ENCODE measurements around the gene SERPINB6. TPM values are rescaled to one million over a fixed set of nuclear protein-coding genes. Genes with fewer than 3 reads are reported as not detected.

SERPINB6 gene
- total and polyA plus RNA-seq, 9 of the 15 experiments (the other 6 are each of a cell fraction or from before 2014, with no cell fraction given), result 86.6 to 211 (median 143) TPM

GRCh38 chr6:2970753-2971419, 481 bp downstream of the SERPINB6 start (continued):
- TF ChIP-seq MGA (IDR thresholded peaks at IDR 0.05) (peak; percentile 57), EP400 (IDR thresholded peaks at IDR 0.05) (no peak), ZNF445 (CRISPR knock-in tag; IDR thresholded peaks at IDR 0.05; ENCODE audit: low read depth) (no peak), ZNF324 (CRISPR knock-in tag; IDR thresholded peaks at IDR 0.05) (no peak), ZNF584 (CRISPR knock-in tag; IDR thresholded peaks at IDR 0.05; ENCODE audit: low read depth) (no peak), NCOA6 (IDR thresholded peaks at IDR 0.05) (no peak), ZNF395 (CRISPR knock-in tag; IDR thresholded peaks at IDR 0.05) (no peak; the same call in 1 of the 2 replicates), JUND (IDR thresholded peaks at IDR 0.05; ENCODE audit: borderline replicate concordance, low read depth, low read length) (no peak), JUND (tag; IDR thresholded peaks at IDR 0.05; ENCODE audit: borderline replicate concordance, low read depth, low read length) (no peak), PML (IDR thresholded peaks at IDR 0.05; ENCODE audit: low read length) (no peak), SP2 (IDR thresholded peaks at IDR 0.05; ENCODE audit: extremely low read depth, low read depth, low read length, poor library complexity, severe bottlenecking) (no peak), ZKSCAN3 (CRISPR knock-in tag; IDR thresholded peaks at IDR 0.05) (no peak), SMAD1 (IDR thresholded peaks at IDR 0.05; ENCODE audit: low read depth, low read length, partially characterized antibody) (no peak)
- TF ChIP-seq, protein P1, sequence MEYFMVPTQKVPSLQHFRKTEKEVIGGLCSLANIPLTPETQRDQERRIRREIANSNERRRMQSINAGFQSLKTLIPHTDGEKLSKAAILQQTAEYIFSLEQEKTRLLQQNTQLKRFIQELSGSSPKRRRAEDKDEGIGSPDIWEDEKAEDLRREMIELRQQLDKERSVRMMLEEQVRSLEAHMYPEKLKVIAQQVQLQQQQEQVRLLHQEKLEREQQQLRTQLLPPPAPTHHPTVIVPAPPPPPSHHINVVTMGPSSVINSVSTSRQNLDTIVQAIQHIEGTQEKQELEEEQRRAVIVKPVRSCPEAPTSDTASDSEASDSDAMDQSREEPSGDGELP (CRISPR knock-in tag; IDR thresholded peaks at IDR 0.05; ENCODE audit: borderline replicate concordance), result no peak

All from K562 (cell line).